Sigmoid colon (tissue), 7 donors: Measurements from ENCODE around the gene COL1A1. TPM values are rescaled to one million over a fixed set of nuclear protein-coding genes. Genes with fewer than 3 reads are reported as not detected.

Experiments
- DNase-seq: peaks from one replicate; pipeline ENCODE4 v3.0.0-alpha.2; 2019
- H3K27ac ChIP-seq, 4 donors: fragments of 200-600 bp; sonication (generic); one replicate each; pipeline ENCODE4 v1.5.1; 2016 to 2019; ENCODE audit warnings: mild to moderate bottlenecking in 1 of 4
- H3K27me3 ChIP-seq, 3 donors: fragments of 200-600 bp; sonication (generic); one replicate each; pipeline ENCODE4 v1.5.1; 2019; ENCODE audit warnings: mild to moderate bottlenecking in 1 of 3
- H3K36me3 ChIP-seq, 4 donors: fragments of 200-600 bp; sonication (generic); one replicate each; pipeline ENCODE4 v1.5.1; 2016 to 2019
- H3K4me1 ChIP-seq, 4 donors: fragments of 200-600 bp; sonication (generic); one replicate each; pipeline ENCODE4 v1.5.1; 2017 to 2019
- H3K4me3 ChIP-seq, 4 donors: fragments of 200-600 bp; sonication (generic); one replicate each; pipeline ENCODE4 v1.5.1; 2017 to 2019; ENCODE audit warnings: mild to moderate bottlenecking in 2 of 4, moderate library complexity in 1 of 4
- H3K9me3 ChIP-seq, 4 donors: fragments of 200-600 bp in 3 of 4; sonication (generic) in 3 of 4; one replicate each; pipeline versions ENCODE4 v1.5.1 to v1.6.1; 2013 to 2019
- CTCF ChIP-seq, 4 experiments: fragments of 450-650 bp in 3 of 4; fragments of 200-600 bp in 1 of 4; IDR thresholded peaks; one replicate each; pipeline ENCODE4 v1.5.1; 2016 to 2019; ENCODE audit warnings: antibody characterized with exemption in 4 of 4, mild to moderate bottlenecking in 3 of 4, moderate library complexity in 2 of 4
- EP300 ChIP-seq, 4 donors: sonication (generic); formaldehyde crosslinking; IDR thresholded peaks; one replicate each; pipeline ENCODE4 v1.6.1; 2017; ENCODE audit warnings: antibody characterized with exemption in 4 of 4
- POLR2A ChIP-seq, 2 donors: fragments of 450-650 bp; IDR thresholded peaks; one replicate each; pipeline ENCODE4 v1.6.1; 2016; ENCODE audit warnings: antibody characterized with exemption in 2 of 2, mild to moderate bottlenecking in 2 of 2, moderate library complexity in 2 of 2
- POLR2AphosphoS5 ChIP-seq, 4 donors: sonication (generic); formaldehyde crosslinking; IDR thresholded peaks; one replicate each; pipeline ENCODE4 v1.6.1; 2017; ENCODE audit warnings: antibody characterized with exemption in 4 of 4
- WGBS, 2 donors: extraction: QIAGEN DNeasy Blood & Tissue Kit; methylation state at CpG; one replicate each; pipeline ENCODE4 v1.1.7; 2013; 5-methylcytosine and 5-hydroxymethylcytosine counted together
- intact Hi-C: fragments of 100-400 bp; cut with DNase I; formaldehyde crosslinking; loops from one replicate; pipeline ENCODE4 v1.15.1; 2023
- polyA plus RNA-seq, 3 donors: library from polyadenylated mRNA; stranded (reverse); fragments of 200-250 nt; gene quantifications; one replicate each; pipeline ENCODE4 v1.2.3, GENCODE V29; 2013
- total RNA-seq, 4 donors: library from RNA; depleted of rRNA; stranded (reverse); fragments of >200 nt; gene quantifications; one replicate each; pipeline ENCODE4 v1.1.0, GENCODE V29; 2016
- donor health status: healthy with polysubstance abuse.
- donor health status: Bipolar disorder and iron deficiency.
- donor health status: healthy.

The COL1A1 gene
- total and polyA plus RNA-seq, 7 donors = 7.8 to 459 (median 49.2) TPM

GRCh38 chr17:50161911-50162288 is 39.5 kb downstream of the COL1A1 start:
- 34 to 63% methylated on average over 16 of the region's 16 CpGs for WGBS, 2 donors
- Histone ChIP-seq H3K27me3 (no peaks in the 10 kb centered on the region), H3K27ac (peak overlapping the region; percentile 73 to 80 (median 77)), H3K4me3 (peak overlapping the region in 3 of 4 donors; percentile 48 to 61 (median 56)), H3K9me3 (no peaks in the 10 kb centered on the region), H3K4me1 (peaks cover 2 to 41% (median 29%) of the 10 kb centered on the region in 4 donors), H3K36me3 (no peaks in the 10 kb centered on the region)
- no peak for TF ChIP-seq POLR2A (IDR thresholded peaks at IDR 0.05)
- no peak for TF ChIP-seq CTCF (IDR thresholded peaks at IDR 0.05)
- TF ChIP-seq POLR2AphosphoS5 (IDR thresholded peaks at IDR 0.05) = no peak
- no peak for TF ChIP-seq EP300 (IDR thresholded peaks at IDR 0.05)
- no peak for DNase-seq
- intact Hi-C loops = loop anchor here (2.0 to 5.0 kb wide), 2 partner anchors 21 to 45 kb away; no protein-coding TSS in a partner anchor

- Histone ChIP-seq H3K36me3 (no peaks in the 10 kb centered on the region), H3K4me1 (peaks cover 2 to 37% (median 27%) of the 10 kb centered on the region in 4 donors), H3K4me3 (peak overlapping the region; percentile 48 to 61 (median 52)), H3K9me3 (no peaks in the 10 kb centered on the region), H3K27me3 (no peaks in the 10 kb centered on the region), H3K27ac (peak overlapping the region; percentile 73 to 80 (median 77))
- 0 to 1% methylated on average over 53 of the region's 53 CpGs for WGBS, 2 donors
- intact Hi-C loops = loop anchor here (2.0 to 5.0 kb wide), 2 partner anchors 20 to 44 kb away; no protein-coding TSS in a partner anchor
- peak; percentile 96 for DNase-seq
- TF ChIP-seq EP300 (IDR thresholded peaks at IDR 0.05) = no peak
- TF ChIP-seq POLR2AphosphoS5 (IDR thresholded peaks at IDR 0.05) = peak; percentile 70 to 93 (median 86)
- peak in 1 of 2 donors; percentile 44 for TF ChIP-seq POLR2A (IDR thresholded peaks at IDR 0.05)
- TF ChIP-seq CTCF (IDR thresholded peaks at IDR 0.05) = peak; percentile 84 to 98 (median 90)
Observed at GRCh38 chr17:50161023-50161910, 40.2 kb downstream of the COL1A1 start.

GRCh38 chr17:50157891-50158290 is 43.5 kb downstream of the COL1A1 start:
- H3K4me1 ChIP-seq = peaks cover 0 to 40% (median 36%) of the 10 kb centered on the region in 4 donors
- no peaks in the 10 kb centered on the region for H3K27me3 ChIP-seq
- H3K9me3 ChIP-seq = no peaks in the 10 kb centered on the region
- no peak overlapping the region for H3K27ac ChIP-seq
- no peaks in the 10 kb centered on the region for H3K36me3 ChIP-seq
- no peak overlapping the region for H3K4me3 ChIP-seq
- intact Hi-C loops = no loop called here
- TF ChIP-seq EP300 (IDR thresholded peaks at IDR 0.05) (no peak), POLR2A (IDR thresholded peaks at IDR 0.05) (no peak), POLR2AphosphoS5 (IDR thresholded peaks at IDR 0.05) (no peak), CTCF (IDR thresholded peaks at IDR 0.05) (no peak)
- no peak for DNase-seq
- WGBS, 2 donors = 63 to 64% methylated on average over 4 of the region's 4 CpGs

GRCh38 chr17:50155115-50155819 is 46.2 kb downstream of the COL1A1 start:
- Histone ChIP-seq H3K4me1 (peaks cover 0 to 45% (median 41%) of the 10 kb centered on the region in 4 donors), H3K36me3 (no peaks in the 10 kb centered on the region), H3K4me3 (no peak overlapping the region), H3K9me3 (no peaks in the 10 kb centered on the region), H3K27ac (peak overlapping the region; percentile 89 to 95 (median 92)), H3K27me3 (no peaks in the 10 kb centered on the region)
- intact Hi-C loops = no loop called here
- TF ChIP-seq POLR2AphosphoS5 (IDR thresholded peaks at IDR 0.05) (no peak), EP300 (IDR thresholded peaks at IDR 0.05) (no peak), POLR2A (IDR thresholded peaks at IDR 0.05) (no peak), CTCF (IDR thresholded peaks at IDR 0.05) (no peak)
- no peak for DNase-seq
- 78 to 91% methylated on average over 8 of the region's 8 CpGs for WGBS, 2 donors
